Tibial artery (tissue), 4 donors: ENCODE results near the gene ARHGEF11.

Experiments
- DNase-seq, 2 donors: peaks; one replicate each; pipeline ENCODE4 v3.0.0-alpha.2; 2019
- H3K27ac ChIP-seq, 2 donors: fragments of 200-600 bp; sonication (generic) in 1 of 2; 1 replicate in 1 of 2; 2 replicates in 1 of 2; pipeline ENCODE4 v1.5.1; 2018 to 2019; ENCODE audit warnings: mild to moderate bottlenecking in 1 of 2
- H3K27me3 ChIP-seq, 2 donors: fragments of 200-600 bp; sonication (generic) in 1 of 2; one replicate each; pipeline versions ENCODE4 v1.5.1 to v1.6.0; 2016 to 2019
- H3K36me3 ChIP-seq, 3 donors: fragments of 200-600 bp; sonication (generic) in 2 of 3; one replicate each; pipeline ENCODE4 v1.5.1; 2016 to 2019; ENCODE audit warnings: mild to moderate bottlenecking in 2 of 3
- H3K4me1 ChIP-seq, 4 donors: fragments of 200-600 bp; sonication (generic) in 2 of 4; 1 replicate in 3 of 4; 2 replicates in 1 of 4; pipeline ENCODE4 v1.5.1; 2016 to 2019
- H3K4me3 ChIP-seq, 2 donors: fragments of 200-600 bp; sonication (generic) in 1 of 2; 1 replicate in 1 of 2; 2 replicates in 1 of 2; pipeline ENCODE4 v1.5.1; 2018 to 2019; ENCODE audit warnings: mild to moderate bottlenecking in 2 of 2
- H3K9me3 ChIP-seq, 3 donors: fragments of 200-600 bp; sonication (generic) in 1 of 3; one replicate each; pipeline ENCODE4 v1.5.1; 2016 to 2019
- CTCF ChIP-seq, 2 experiments: fragments of 200-600 bp in 1 of 2; fragments of 450-650 bp in 1 of 2; IDR thresholded peaks; one replicate each; pipeline ENCODE4 v1.5.1; 2017 to 2019; ENCODE audit warnings: antibody characterized with exemption in 2 of 2, mild to moderate bottlenecking in 1 of 2, moderate library complexity in 1 of 2
- intact Hi-C: fragments of 100-400 bp; cut with DNase I; formaldehyde crosslinking; loops from one replicate; pipeline ENCODE4 v1.15.0; 2023; ENCODE audit warnings: low total_unique reads

Gene ARHGEF11

GRCh38 chr1:156995412-156995811, 50.1 kb downstream of the ARHGEF11 start:
- H3K9me3 ChIP-seq, result no peaks in the 10 kb centered on the region
- no peak overlapping the region for H3K4me3 ChIP-seq
- H3K4me1 ChIP-seq, result no peaks in the 10 kb centered on the region
- no peaks in the 10 kb centered on the region for H3K36me3 ChIP-seq
- no peak overlapping the region for H3K27ac ChIP-seq
- DNase-seq, result no peak
- intact Hi-C loops, result no loop called here
- no peaks in the 10 kb centered on the region for H3K27me3 ChIP-seq
- TF ChIP-seq CTCF (IDR thresholded peaks at IDR 0.05), result no peak

GRCh38 chr1:156994277-156994676, 51.3 kb downstream of the ARHGEF11 start:
- DNase-seq, result no peak
- Histone ChIP-seq H3K4me3 (no peak overlapping the region), H3K36me3 (no peaks in the 10 kb centered on the region), H3K4me1 (no peaks in the 10 kb centered on the region), H3K27ac (no peak overlapping the region), H3K27me3 (no peaks in the 10 kb centered on the region), H3K9me3 (no peaks in the 10 kb centered on the region)
- intact Hi-C loops, result no loop called here
- TF ChIP-seq CTCF (IDR thresholded peaks at IDR 0.05), result no peak

GRCh38 chr1:156993426-156994147, 52.0 kb downstream of the ARHGEF11 start:
- H3K9me3 ChIP-seq, result no peaks in the 10 kb centered on the region
- no peaks in the 10 kb centered on the region for H3K36me3 ChIP-seq
- H3K4me1 ChIP-seq, result no peaks in the 10 kb centered on the region
- intact Hi-C loops, result no loop called here
- DNase-seq, result no peak
- H3K4me3 ChIP-seq, result no peak overlapping the region
- H3K27me3 ChIP-seq, result no peaks in the 10 kb centered on the region
- TF ChIP-seq CTCF (IDR thresholded peaks at IDR 0.05), result no peak
- H3K27ac ChIP-seq, result no peak overlapping the region

GRCh38 chr1:156992215-156992614, 53.3 kb downstream of the ARHGEF11 start:
- Histone ChIP-seq H3K27ac (no peak overlapping the region), H3K9me3 (no peaks in the 10 kb centered on the region), H3K4me3 (no peak overlapping the region), H3K4me1 (no peaks in the 10 kb centered on the region), H3K27me3 (no peaks in the 10 kb centered on the region), H3K36me3 (no peaks in the 10 kb centered on the region)
- intact Hi-C loops, result no loop called here
- no peak for TF ChIP-seq CTCF (IDR thresholded peaks at IDR 0.05)
- no peak for DNase-seq

- no peak for TF ChIP-seq CTCF (IDR thresholded peaks at IDR 0.05)
- intact Hi-C loops, result no loop called here
- no peak overlapping the region for H3K4me3 ChIP-seq
- no peak overlapping the region for H3K27ac ChIP-seq
- H3K9me3 ChIP-seq, result no peaks in the 10 kb centered on the region
- H3K36me3 ChIP-seq, result peaks cover 17 to 39% (median 30%) of the 10 kb centered on the region in 3 donors
- no peaks in the 10 kb centered on the region for H3K27me3 ChIP-seq
- H3K4me1 ChIP-seq, result no peaks in the 10 kb centered on the region
- DNase-seq, result no peak
These were observed 57.8 kb downstream of the ARHGEF11 start for GRCh38 chr1:156987715-156988114.
